SK-N-SH (cell line): ENCODE measurements around the gene AFG3L2. TPM values are rescaled to one million over a fixed set of nuclear protein-coding genes. Genes with fewer than 3 reads are reported as not detected.

Experiments
- CTCF ChIA-PET: fragments of 300-600, 350-600 bp; formaldehyde crosslinking; extraction: SDS; loops from one replicate; lab custom pipeline; 2021; lab: Yijun Ruan, JAX
- POLR2A ChIA-PET: fragments of 350-600 bp; sonication (Branson Sonifier 250); formaldehyde crosslinking; extraction: SDS; loops from one replicate; lab custom pipeline; 2020; ENCODE audit warnings: antibody characterized with exemption, inconsistent platforms; lab: Yijun Ruan, JAX
- DNase-seq: peaks from one replicate; pipeline ENCODE4 v3.0.0; 2012
- H2AFZ ChIP-seq: fragments of 200-600 bp; sonication (generic); 2 replicates; pipeline ENCODE4 v1.8.1; 2016; ENCODE audit warnings: antibody characterized with exemption, mild to moderate bottlenecking, low read depth
- H3F3A ChIP-seq: fragments of 200-600 bp; sonication (generic); replicated peaks from 2 replicates; pipeline ENCODE3; 2016; ENCODE audit warnings: antibody characterized with exemption, mild to moderate bottlenecking; ENCODE audit not compliant: insufficient read depth
- H3K27ac ChIP-seq, 2 experiments: fragments of 200-500 bp in 1 of 2; fragments of 200-600 bp in 1 of 2; sonication (Bioruptor generic) in 1 of 2; sonication (generic), shearing (Covaris generic) in 1 of 2; 2 replicates each; pipeline versions ENCODE4 v1.5.1 to v1.6.1; 2014 to 2016; ENCODE audit warnings: low read depth in 2 of 2, inconsistent platforms in 1 of 2, low read length in 1 of 2, mild to moderate bottlenecking in 1 of 2, mixed read lengths in 1 of 2
- H3K27me3 ChIP-seq: fragments of 200-600 bp; sonication (generic), shearing (Covaris generic); 2 replicates; pipeline ENCODE4 v1.6.1; 2016; ENCODE audit warnings: mixed run types; ENCODE audit not compliant: insufficient read depth
- H3K36me3 ChIP-seq, 2 experiments: fragments of 200-500 bp in 1 of 2; fragments of 200-600 bp in 1 of 2; sonication (Bioruptor generic) in 1 of 2; sonication (generic) in 1 of 2; replicated peaks in 1 of 2; 2 replicates each; pipeline versions ENCODE3 to v1.5.1; 2014 to 2016; ENCODE audit warnings: low read length in 1 of 2, mild to moderate bottlenecking in 1 of 2; ENCODE audit not compliant: insufficient read depth in 2 of 2, control insufficient read depth in 1 of 2
- H3K4me1 ChIP-seq, 2 experiments: fragments of 200-500 bp in 1 of 2; fragments of 200-600 bp in 1 of 2; sonication (Bioruptor generic) in 1 of 2; sonication (generic), shearing (Covaris generic) in 1 of 2; 2 replicates each; pipeline versions ENCODE4 v1.5.1 to v1.6.1; 2014 to 2016; ENCODE audit warnings: low read depth in 1 of 2, low read length in 1 of 2, mixed run types in 1 of 2; ENCODE audit not compliant: insufficient read depth in 2 of 2, control insufficient read depth in 1 of 2
- H3K4me2 ChIP-seq: fragments of 200-600 bp; sonication (generic), shearing (Covaris generic); 2 replicates; pipeline ENCODE4 v1.6.1; 2017; ENCODE audit warnings: mixed run types
- H3K4me3 ChIP-seq, 2 experiments: fragments of 200-500 bp in 1 of 2; fragments of 200-600 bp in 1 of 2; sonication (Bioruptor generic) in 1 of 2; sonication (generic), shearing (Covaris generic) in 1 of 2; 2 replicates each; pipeline versions ENCODE4 v1.5.1 to v1.8.1; 2014 to 2016; ENCODE audit warnings: low read depth in 2 of 2, inconsistent platforms in 1 of 2, low read length in 1 of 2, mild to moderate bottlenecking in 1 of 2, mixed read lengths in 1 of 2, moderate library complexity in 1 of 2
- H3K79me2 ChIP-seq: fragments of 200-600 bp; sonication (generic); 2 replicates; pipeline ENCODE4 v1.8.1; 2017; ENCODE audit warnings: mild to moderate bottlenecking; ENCODE audit not compliant: insufficient read depth
- H3K9ac ChIP-seq: fragments of 200-600 bp; sonication (generic); 2 replicates; pipeline ENCODE4 v1.6.1; 2017; ENCODE audit warnings: mixed run types
- H3K9me2 ChIP-seq: fragments of 200-600 bp; sonication (generic); 2 replicates; pipeline ENCODE4 v1.6.1; 2017; ENCODE audit warnings: mixed run types
- H3K9me3 ChIP-seq: fragments of 200-600 bp; sonication (generic); 2 replicates; pipeline ENCODE4 v1.6.1; 2017; ENCODE audit warnings: mixed run types, mild to moderate bottlenecking, moderate library complexity
- H4K20me1 ChIP-seq: fragments of 200-600 bp; sonication (generic); 2 replicates; pipeline ENCODE4 v1.6.1; 2017; ENCODE audit warnings: mild to moderate bottlenecking, mixed run types; ENCODE audit not compliant: insufficient read depth
- EP300 ChIP-seq, 2 experiments: IDR thresholded peaks; 2 replicates each; pipeline versions ENCODE4 v1.4.0 to v1.6.1; 2012; ENCODE audit warnings: borderline replicate concordance in 1 of 2, low read depth in 1 of 2, low read length in 1 of 2
- FOXM1 ChIP-seq: IDR thresholded peaks from 2 replicates; pipeline ENCODE4 v1.4.0; 2012; ENCODE audit warnings: low read depth, mild to moderate bottlenecking
- MXI1 ChIP-seq: IDR thresholded peaks from 2 replicates; pipeline ENCODE4 v1.6.1; 2012; ENCODE audit warnings: mild to moderate bottlenecking, low read depth, low read length, improper control_type of control experiment
- NFIC ChIP-seq: IDR thresholded peaks from 2 replicates; pipeline ENCODE4 v1.4.0; 2012; ENCODE audit warnings: borderline replicate concordance
- NRF1 ChIP-seq: IDR thresholded peaks from 2 replicates; pipeline ENCODE4 v1.6.1; 2012; ENCODE audit warnings: low read depth, mild to moderate bottlenecking, low read length
- RAD21 ChIP-seq: IDR thresholded peaks from 2 replicates; pipeline ENCODE4 v1.6.1; 2012; ENCODE audit warnings: mild to moderate bottlenecking, low read length
- SMC3 ChIP-seq: IDR thresholded peaks from 2 replicates; pipeline ENCODE4 v1.6.1; 2012; ENCODE audit warnings: low read depth, low read length, improper control_type of control experiment
- TEAD4 ChIP-seq: IDR thresholded peaks from 2 replicates; pipeline ENCODE4 v1.4.0; 2012; ENCODE audit warnings: mild to moderate bottlenecking, borderline replicate concordance; ENCODE audit not compliant: insufficient read depth
- WGBS: methylation state at CpG from one replicate; pipeline ENCODE4 v1.1.6; 2017; ENCODE audit warnings: low lambda C conversion rate; 5-methylcytosine and 5-hydroxymethylcytosine counted together
- polyA plus RNA-seq, 3 experiments: library from polyadenylated mRNA; depleted of rRNA; stranded (reverse); fragments of >200 nt; gene quantifications; 2 replicates each; pipeline ENCODE4 v1.2.3, GENCODE V29; 2012
- TF ChIP-seq, protein P1 (sequence below): IDR thresholded peaks from 2 replicates; pipeline ENCODE4 v1.4.0; 2012; ENCODE audit warnings: low read depth, borderline replicate concordance
- TF ChIP-seq, protein P2 (sequence below): IDR thresholded peaks from 2 replicates; pipeline ENCODE4 v1.4.0; 2012; ENCODE audit warnings: low read depth
- TF ChIP-seq, protein P3 (sequence below): IDR thresholded peaks from 2 replicates; pipeline ENCODE4 v1.4.0; 2012; ENCODE audit warnings: low read depth, borderline replicate concordance
- TF ChIP-seq, protein P4 (sequence below): IDR thresholded peaks from 2 replicates; pipeline ENCODE4 v1.6.1; 2012; ENCODE audit warnings: mild to moderate bottlenecking, low read depth, low read length, moderate library complexity

The AFG3L2 gene
- polyA plus RNA-seq, 1 of the 3 experiments (the other 2 are of a cell fraction) = 26.0 TPM

DNA sequence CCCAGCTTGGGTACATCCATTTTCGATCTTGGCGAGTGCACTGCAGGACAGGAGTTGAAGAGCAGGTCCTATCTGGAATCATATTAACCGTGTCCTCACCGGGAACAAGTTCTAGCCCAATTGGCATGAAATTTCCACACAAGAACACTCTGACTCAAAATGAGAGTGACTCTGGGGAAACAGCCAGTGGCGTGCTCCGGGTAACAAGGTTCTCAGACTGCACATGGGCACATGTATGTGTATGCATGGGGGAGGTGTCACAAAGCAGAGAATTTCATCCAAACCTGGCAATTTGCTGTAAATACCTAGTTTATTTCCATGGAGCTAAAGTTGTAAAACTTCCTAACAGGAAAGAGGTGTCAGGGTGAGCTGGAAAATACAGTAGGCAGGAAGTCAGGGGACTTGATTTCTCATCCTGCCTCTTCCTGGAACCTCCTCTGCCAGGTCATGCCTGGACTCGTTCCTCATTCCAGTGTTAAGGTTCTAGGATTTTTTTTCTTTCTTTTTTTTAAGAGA lies 67.3 kb downstream of the AFG3L2 start:
- peaks cover 3 to 22% of the 10 kb centered on the region in 2 experiments; a peak in 2 of 4 replicates for H3K4me1 ChIP-seq
- H3K27me3 ChIP-seq = no peaks in the 10 kb centered on the region
- CTCF ChIA-PET = interaction anchor here (0.6 to 3.1 kb wide), 2 partner anchors 13 to 18 kb away, joined by 3 to 10 read pairs; no protein-coding TSS in a partner anchor
- H3K36me3 ChIP-seq = peaks cover 19 to 55% of the 10 kb centered on the region in 2 experiments
- TF ChIP-seq SMC3 (no peak), MXI1 (no peak), RAD21 (no peak), EP300 (IDR thresholded peaks at IDR 0.05; ENCODE audit: borderline replicate concordance in 1 of 2, low read depth in 1 of 2, low read length in 1 of 2) (no peak), TEAD4 (no peak), FOXM1 (no peak), NRF1 (no peak), NFIC (no peak)
- TF ChIP-seq, protein P1, sequence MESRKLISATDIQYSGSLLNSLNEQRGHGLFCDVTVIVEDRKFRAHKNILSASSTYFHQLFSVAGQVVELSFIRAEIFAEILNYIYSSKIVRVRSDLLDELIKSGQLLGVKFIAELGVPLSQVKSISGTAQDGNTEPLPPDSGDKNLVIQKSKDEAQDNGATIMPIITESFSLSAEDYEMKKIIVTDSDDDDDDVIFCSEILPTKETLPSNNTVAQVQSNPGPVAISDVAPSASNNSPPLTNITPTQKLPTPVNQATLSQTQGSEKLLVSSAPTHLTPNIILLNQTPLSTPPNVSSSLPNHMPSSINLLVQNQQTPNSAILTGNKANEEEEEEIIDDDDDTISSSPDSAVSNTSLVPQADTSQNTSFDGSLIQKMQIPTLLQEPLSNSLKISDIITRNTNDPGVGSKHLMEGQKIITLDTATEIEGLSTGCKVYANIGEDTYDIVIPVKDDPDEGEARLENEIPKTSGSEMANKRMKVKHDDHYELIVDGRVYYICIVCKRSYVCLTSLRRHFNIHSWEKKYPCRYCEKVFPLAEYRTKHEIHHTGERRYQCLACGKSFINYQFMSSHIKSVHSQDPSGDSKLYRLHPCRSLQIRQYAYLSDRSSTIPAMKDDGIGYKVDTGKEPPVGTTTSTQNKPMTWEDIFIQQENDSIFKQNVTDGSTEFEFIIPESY = no peak
- TF ChIP-seq, protein P2, sequence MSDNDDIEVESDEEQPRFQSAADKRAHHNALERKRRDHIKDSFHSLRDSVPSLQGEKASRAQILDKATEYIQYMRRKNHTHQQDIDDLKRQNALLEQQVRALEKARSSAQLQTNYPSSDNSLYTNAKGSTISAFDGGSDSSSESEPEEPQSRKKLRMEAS = no peak
- TF ChIP-seq, protein P3, sequence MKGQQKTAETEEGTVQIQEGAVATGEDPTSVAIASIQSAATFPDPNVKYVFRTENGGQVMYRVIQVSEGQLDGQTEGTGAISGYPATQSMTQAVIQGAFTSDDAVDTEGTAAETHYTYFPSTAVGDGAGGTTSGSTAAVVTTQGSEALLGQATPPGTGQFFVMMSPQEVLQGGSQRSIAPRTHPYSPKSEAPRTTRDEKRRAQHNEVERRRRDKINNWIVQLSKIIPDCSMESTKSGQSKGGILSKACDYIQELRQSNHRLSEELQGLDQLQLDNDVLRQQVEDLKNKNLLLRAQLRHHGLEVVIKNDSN = no peak
- TF ChIP-seq, protein P4, sequence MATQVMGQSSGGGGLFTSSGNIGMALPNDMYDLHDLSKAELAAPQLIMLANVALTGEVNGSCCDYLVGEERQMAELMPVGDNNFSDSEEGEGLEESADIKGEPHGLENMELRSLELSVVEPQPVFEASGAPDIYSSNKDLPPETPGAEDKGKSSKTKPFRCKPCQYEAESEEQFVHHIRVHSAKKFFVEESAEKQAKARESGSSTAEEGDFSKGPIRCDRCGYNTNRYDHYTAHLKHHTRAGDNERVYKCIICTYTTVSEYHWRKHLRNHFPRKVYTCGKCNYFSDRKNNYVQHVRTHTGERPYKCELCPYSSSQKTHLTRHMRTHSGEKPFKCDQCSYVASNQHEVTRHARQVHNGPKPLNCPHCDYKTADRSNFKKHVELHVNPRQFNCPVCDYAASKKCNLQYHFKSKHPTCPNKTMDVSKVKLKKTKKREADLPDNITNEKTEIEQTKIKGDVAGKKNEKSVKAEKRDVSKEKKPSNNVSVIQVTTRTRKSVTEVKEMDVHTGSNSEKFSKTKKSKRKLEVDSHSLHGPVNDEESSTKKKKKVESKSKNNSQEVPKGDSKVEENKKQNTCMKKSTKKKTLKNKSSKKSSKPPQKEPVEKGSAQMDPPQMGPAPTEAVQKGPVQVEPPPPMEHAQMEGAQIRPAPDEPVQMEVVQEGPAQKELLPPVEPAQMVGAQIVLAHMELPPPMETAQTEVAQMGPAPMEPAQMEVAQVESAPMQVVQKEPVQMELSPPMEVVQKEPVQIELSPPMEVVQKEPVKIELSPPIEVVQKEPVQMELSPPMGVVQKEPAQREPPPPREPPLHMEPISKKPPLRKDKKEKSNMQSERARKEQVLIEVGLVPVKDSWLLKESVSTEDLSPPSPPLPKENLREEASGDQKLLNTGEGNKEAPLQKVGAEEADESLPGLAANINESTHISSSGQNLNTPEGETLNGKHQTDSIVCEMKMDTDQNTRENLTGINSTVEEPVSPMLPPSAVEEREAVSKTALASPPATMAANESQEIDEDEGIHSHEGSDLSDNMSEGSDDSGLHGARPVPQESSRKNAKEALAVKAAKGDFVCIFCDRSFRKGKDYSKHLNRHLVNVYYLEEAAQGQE = no peak
- peaks cover 14% of the 10 kb centered on the region for H3K9me3 ChIP-seq
- H3K9me2 ChIP-seq = no peaks in the 10 kb centered on the region
- H2AFZ ChIP-seq = no peak overlapping the region
- peak overlapping the region; percentile 99 for H3K9ac ChIP-seq
- peaks cover 21% of the 10 kb centered on the region; the same call in 1 of the 2 replicates for H4K20me1 ChIP-seq
- WGBS = 84% methylated on average over 7 of the region's 7 CpGs
- H3K27ac ChIP-seq = peak overlapping the region in 1 of 2 experiments; percentile 93; a peak in 1 of 4 replicates
- H3K79me2 ChIP-seq = peaks cover 77% of the 10 kb centered on the region
- peaks cover 36% of the 10 kb centered on the region for H3F3A ChIP-seq
- POLR2A ChIA-PET = interaction anchor here (0.6 kb wide), 1 partner anchor 26 kb away, joined by 4 read pairs; no protein-coding TSS in a partner anchor
- peak overlapping the region; percentile 77 for H3K4me2 ChIP-seq
- H3K4me3 ChIP-seq = peak overlapping the region; percentile 71 to 84; a peak in 3 of 4 replicates
- DNase-seq = no peak
